DOHH2 (cell line): ENCODE data around the gene NAPEPLD.

Experiments used
- H3F3A ChIP-seq: fragments of 200-600 bp; sonication (generic), shearing (Covaris generic); 2 replicates; pipeline ENCODE4 v1.6.0; 2016; ENCODE audit warnings: antibody characterized with exemption, mild to moderate bottlenecking; ENCODE audit not compliant: control insufficient read depth, insufficient read depth
- H3K27ac ChIP-seq: fragments of 200-600 bp; sonication (generic); 2 replicates; pipeline ENCODE4 v1.5.1; 2014; ENCODE audit warnings: low read depth, mild to moderate bottlenecking, low read length, moderate library complexity
- H3K27me3 ChIP-seq: fragments of 200-600 bp; sonication (generic); 2 replicates; pipeline ENCODE4 v1.6.1; 2014; ENCODE audit warnings: mild to moderate bottlenecking, low read length, mixed read lengths; ENCODE audit not compliant: control insufficient read depth
- H3K36me3 ChIP-seq: fragments of 200-600 bp; sonication (generic); 2 replicates; pipeline ENCODE4 v1.6.1; 2014; ENCODE audit warnings: mild to moderate bottlenecking, low read length, moderate library complexity, mixed read lengths; ENCODE audit not compliant: control insufficient read depth
- H3K4me1 ChIP-seq: fragments of 200-600 bp; sonication (generic); 2 replicates; pipeline ENCODE4 v1.6.1; 2014; ENCODE audit warnings: mild to moderate bottlenecking, low read length, mixed read lengths; ENCODE audit not compliant: control insufficient read depth
- H3K4me2 ChIP-seq: fragments of 200-600 bp; sonication (generic); 2 replicates; pipeline ENCODE4 v1.6.0; 2014; ENCODE audit warnings: mild to moderate bottlenecking, low read length, moderate library complexity
- H3K4me3 ChIP-seq: fragments of 200-600 bp; sonication (generic); 2 replicates; pipeline ENCODE4 v1.5.1; 2014; ENCODE audit warnings: mild to moderate bottlenecking, low read length, mixed read lengths
- H3K79me2 ChIP-seq: fragments of 200-600 bp; sonication (generic); 2 replicates; pipeline ENCODE4 v1.6.1; 2014; ENCODE audit warnings: mild to moderate bottlenecking, low read length, mixed read lengths; ENCODE audit not compliant: control insufficient read depth
- H3K9me2 ChIP-seq: fragments of 200-600 bp; sonication (generic); replicated peaks from 2 replicates; pipeline ENCODE4 v1.6.1; 2014; ENCODE audit warnings: mild to moderate bottlenecking, low read length, mixed read lengths; ENCODE audit not compliant: control insufficient read depth
- H3K9me3 ChIP-seq: fragments of 200-600 bp; sonication (generic); 2 replicates; pipeline ENCODE4 v1.6.1; 2014; ENCODE audit warnings: antibody characterized with exemption, low read length, mixed read lengths; ENCODE audit not compliant: control insufficient read depth, insufficient read depth
- H4K20me1 ChIP-seq: fragments of 200-600 bp; sonication (generic); 2 replicates; pipeline ENCODE4 v1.6.0; 2014; ENCODE audit warnings: low read depth, mild to moderate bottlenecking, antibody characterized with exemption, low read length, moderate library complexity; ENCODE audit not compliant: control insufficient read depth, insufficient read depth
- EZH2phosphoT487 ChIP-seq: fragments of 200-600 bp; sonication (generic); IDR thresholded peaks from 2 replicates; pipeline ENCODE4 v1.6.1; 2017; ENCODE audit warnings: borderline replicate concordance, mild to moderate bottlenecking, antibody characterized with exemption, low read length, moderate library complexity, mixed read lengths
- TF ChIP-seq, protein P1 (sequence below): fragments of 200-600 bp; sonication (generic); IDR thresholded peaks from one replicate; pipeline ENCODE4 v1.5.1; 2014; ENCODE audit warnings: antibody characterized with exemption, mild to moderate bottlenecking, low read depth, low read length; ENCODE audit not compliant: poor library complexity, severe bottlenecking

NAPEPLD gene

DNA sequence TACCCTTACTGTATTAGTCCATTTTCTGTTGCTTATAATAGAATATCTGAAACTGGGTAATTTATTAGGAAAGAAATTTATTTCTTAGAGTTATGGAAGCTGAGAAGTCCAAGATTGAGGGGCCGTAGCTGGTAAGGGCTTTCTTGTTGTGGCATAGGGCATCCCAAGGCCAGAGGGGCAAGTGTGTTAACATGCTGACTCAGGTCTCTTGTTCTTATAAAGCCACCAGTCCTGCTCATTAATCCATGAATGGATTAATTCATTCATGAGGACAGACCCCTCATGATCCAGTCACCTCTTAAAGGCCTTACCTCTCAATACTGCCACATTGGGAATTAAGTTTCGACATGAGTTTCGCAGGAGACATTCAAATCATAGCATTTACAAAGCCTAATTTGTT lies 71.6 kb downstream of the NAPEPLD start:
- peaks cover 48% of the 10 kb centered on the region for H3K4me1 ChIP-seq
- H3F3A ChIP-seq = 0 out of 2 replicates have a peak, but pooled peaks cover 6% of the 10 kb centered on the region
- H3K4me3 ChIP-seq = no peak overlapping the region
- no peaks in the 10 kb centered on the region for H3K9me3 ChIP-seq
- H3K36me3 ChIP-seq = peaks cover 44% of the 10 kb centered on the region
- no peaks in the 10 kb centered on the region for H3K9me2 ChIP-seq
- H3K27ac ChIP-seq = no peak overlapping the region
- H3K4me2 ChIP-seq = no peak overlapping the region
- peaks cover 66% of the 10 kb centered on the region for H3K79me2 ChIP-seq
- H3K27me3 ChIP-seq = no peaks in the 10 kb centered on the region
- no peaks in the 10 kb centered on the region; the same call in 1 of the 2 replicates for H4K20me1 ChIP-seq
- TF ChIP-seq EZH2phosphoT487 = no peak
- TF ChIP-seq, protein P1, sequence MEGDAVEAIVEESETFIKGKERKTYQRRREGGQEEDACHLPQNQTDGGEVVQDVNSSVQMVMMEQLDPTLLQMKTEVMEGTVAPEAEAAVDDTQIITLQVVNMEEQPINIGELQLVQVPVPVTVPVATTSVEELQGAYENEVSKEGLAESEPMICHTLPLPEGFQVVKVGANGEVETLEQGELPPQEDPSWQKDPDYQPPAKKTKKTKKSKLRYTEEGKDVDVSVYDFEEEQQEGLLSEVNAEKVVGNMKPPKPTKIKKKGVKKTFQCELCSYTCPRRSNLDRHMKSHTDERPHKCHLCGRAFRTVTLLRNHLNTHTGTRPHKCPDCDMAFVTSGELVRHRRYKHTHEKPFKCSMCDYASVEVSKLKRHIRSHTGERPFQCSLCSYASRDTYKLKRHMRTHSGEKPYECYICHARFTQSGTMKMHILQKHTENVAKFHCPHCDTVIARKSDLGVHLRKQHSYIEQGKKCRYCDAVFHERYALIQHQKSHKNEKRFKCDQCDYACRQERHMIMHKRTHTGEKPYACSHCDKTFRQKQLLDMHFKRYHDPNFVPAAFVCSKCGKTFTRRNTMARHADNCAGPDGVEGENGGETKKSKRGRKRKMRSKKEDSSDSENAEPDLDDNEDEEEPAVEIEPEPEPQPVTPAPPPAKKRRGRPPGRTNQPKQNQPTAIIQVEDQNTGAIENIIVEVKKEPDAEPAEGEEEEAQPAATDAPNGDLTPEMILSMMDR = no peak

GRCh38 chr7:103076764-103077163 lies 72.1 kb downstream of the NAPEPLD start:
- Histone ChIP-seq H4K20me1 (no peaks in the 10 kb centered on the region; the same call in 1 of the 2 replicates), H3K36me3 (peaks cover 40% of the 10 kb centered on the region), H3K27ac (no peak overlapping the region), H3K9me3 (no peaks in the 10 kb centered on the region), H3K79me2 (peaks cover 61% of the 10 kb centered on the region), H3K4me1 (peaks cover 45% of the 10 kb centered on the region), H3K9me2 (no peaks in the 10 kb centered on the region), H3K27me3 (no peaks in the 10 kb centered on the region), H3K4me3 (no peak overlapping the region), H3F3A (0 out of 2 replicates have a peak, but pooled peaks cover 6% of the 10 kb centered on the region), H3K4me2 (peak overlapping the region; percentile 99)
- no peak for TF ChIP-seq EZH2phosphoT487
- TF ChIP-seq, protein P1 = no peak

- Histone ChIP-seq H3F3A (0 out of 2 replicates have a peak, but pooled peaks cover 6% of the 10 kb centered on the region), H3K4me2 (peak overlapping the region; percentile 99), H3K36me3 (peaks cover 34% of the 10 kb centered on the region), H3K9me3 (no peaks in the 10 kb centered on the region), H4K20me1 (no peaks in the 10 kb centered on the region; the same call in 1 of the 2 replicates), H3K27me3 (no peaks in the 10 kb centered on the region), H3K4me1 (peaks cover 42% of the 10 kb centered on the region), H3K9me2 (no peaks in the 10 kb centered on the region), H3K4me3 (peak overlapping the region; percentile 78), H3K79me2 (peaks cover 51% of the 10 kb centered on the region), H3K27ac (peak overlapping the region; percentile 63)
- no peak for TF ChIP-seq EZH2phosphoT487
- TF ChIP-seq, protein P1 = peak; percentile 8
Measured at GRCh38 chr7:103075337-103075918, 73.5 kb downstream of the NAPEPLD start.
